Endometrial microvascular endothelial cells (primary cell): ENCODE measurements around the gene COMT. TPM values are rescaled to one million over a fixed set of nuclear protein-coding genes. Genes with fewer than 3 reads are reported as not detected.

Experiments used
- in situ Hi-C: cut with HindIII; loops from 2 replicates; pipeline ENCODE4 v1.10.0; 2017; ENCODE audit warnings: low sequenced_read_pairs, low pct_unique_long_range_greater_than_20kb; ENCODE audit errors: inconsistent ontology term
- total RNA-seq: library from RNA; depleted of rRNA; stranded (reverse); fragments of >200 nt; gene quantifications from one replicate; pipeline ENCODE4 v1.2.3, GENCODE V29; 2015; ENCODE audit errors: inconsistent ontology term

Gene COMT
- total RNA-seq, 1 donor from 2014 or later, result 332 TPM

- in situ Hi-C loops, result no loop called here
These were observed 69.8 kb downstream of the COMT start for GRCh38 chr22:20011123-20011992.

GRCh38 chr22:20011993-20012740 lies 70.6 kb downstream of the COMT start:
- in situ Hi-C loops, result no loop called here

- in situ Hi-C loops, result no loop called here
These were observed 71.3 kb downstream of the COMT start for GRCh38 chr22:20012741-20013331.

- in situ Hi-C loops, result no loop called here
These were observed 71.9 kb downstream of the COMT start for GRCh38 chr22:20013382-20013871.

- in situ Hi-C loops, result no loop called here
These were observed 73.1 kb downstream of the COMT start for GRCh38 chr22:20014526-20015186.

DNA sequence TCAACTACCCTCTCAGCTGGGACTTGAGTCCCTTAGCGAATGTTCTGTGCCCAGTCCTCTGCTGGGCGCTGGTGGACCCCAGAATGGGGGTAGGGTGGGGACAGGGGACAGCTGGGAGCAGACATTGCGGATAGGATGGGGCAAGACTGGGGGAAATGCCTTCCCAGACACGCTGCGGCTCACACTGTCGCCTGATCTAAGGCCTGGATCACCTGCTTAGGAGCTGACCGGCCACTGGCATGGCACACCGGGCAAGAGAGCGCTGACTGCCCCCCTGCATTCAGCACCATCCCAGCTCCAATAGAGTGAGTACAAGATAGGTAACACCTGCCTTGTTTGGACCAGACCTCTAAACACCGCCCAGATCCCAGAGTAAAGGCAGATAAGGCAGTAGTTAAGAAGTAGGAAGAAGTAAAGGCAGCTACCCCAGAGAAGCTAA lies 73.6 kb downstream of the COMT start:
- in situ Hi-C loops, result no loop called here

- in situ Hi-C loops, result no loop called here
These were observed 74.6 kb downstream of the COMT start for GRCh38 chr22:20015971-20016733.

GRCh38 chr22:20016734-20017621 lies 75.4 kb downstream of the COMT start, which contains the start of gene ARVCF:
TSS of gene ARVCF (minus strand) at chr22:20016823. CDS start at chr22:19990794, 26,029 bp downstream.
- in situ Hi-C loops, result no loop called here

DNA sequence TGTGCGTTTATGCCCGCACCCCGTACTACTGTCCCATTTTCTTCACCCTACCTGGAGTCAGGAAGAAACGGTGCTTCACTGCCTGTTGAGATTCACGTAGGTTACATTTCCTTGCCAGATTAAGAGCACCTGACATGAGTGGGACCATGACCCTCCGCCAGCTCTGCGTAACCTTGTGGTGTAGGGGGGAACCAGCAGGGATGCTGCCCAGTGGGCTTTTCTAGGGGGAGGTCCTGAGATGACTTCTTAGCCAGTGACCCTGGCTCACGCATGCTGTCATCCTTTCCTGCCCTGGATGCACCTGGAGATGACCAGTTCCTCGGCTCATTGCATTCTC lies 76.0 kb downstream of the COMT start:
- in situ Hi-C loops, result no loop called here

DNA sequence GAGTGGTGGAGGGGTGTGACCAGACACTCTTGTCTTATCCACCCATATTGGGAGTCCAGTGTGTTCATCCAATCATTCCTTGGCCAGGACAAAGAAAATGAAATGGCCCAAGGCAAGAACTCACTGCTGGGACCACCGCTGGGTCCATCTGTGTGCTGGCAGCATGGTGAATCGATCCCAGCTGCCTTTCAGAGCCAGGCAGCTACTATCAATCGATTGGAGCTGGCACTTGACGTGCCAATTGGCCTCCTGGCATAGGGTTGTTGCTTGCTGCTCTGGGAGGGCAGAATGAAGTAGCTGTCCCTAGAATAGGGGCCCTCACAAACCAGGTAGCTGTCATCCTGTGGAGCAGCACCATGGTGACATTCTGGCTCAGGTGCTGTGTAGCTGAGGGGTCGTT lies 76.4 kb downstream of the COMT start:
- in situ Hi-C loops, result no loop called here

Other genes starting within 250 kb of the COMT start
- gene SEPTIN5, start 227.3 kb upstream of the COMT start, total RNA-seq, result 0.46 TPM
- not detected for gene GP1BB, start 218.2 kb upstream of the COMT start, total RNA-seq
- gene TBX1, start 181.0 kb upstream of the COMT start, total RNA-seq, result not detected
- gene GNB1L, start 86.9 kb upstream of the COMT start, total RNA-seq, result 19.7 TPM
- gene RTL10, start 86.9 kb upstream of the COMT start, total RNA-seq, result 36.2 TPM
- 61.6 TPM for gene TXNRD2, start within 50 bp of the COMT start, total RNA-seq
- 60.4 TPM for gene ARVCF, start 75.1 kb downstream of the COMT start, total RNA-seq
- gene TANGO2, start 79.3 kb downstream of the COMT start, total RNA-seq, result 48.9 TPM
- gene DGCR8, start 138.5 kb downstream of the COMT start, total RNA-seq, result 28.9 TPM
- 436 TPM for gene RANBP1, start 174.3 kb downstream of the COMT start, total RNA-seq
- gene TRMT2A, start 175.5 kb downstream of the COMT start, total RNA-seq, result 74.0 TPM
- gene ZDHHC8, start 190.0 kb downstream of the COMT start, total RNA-seq, result 35.2 TPM
- 2.6 TPM for gene CCDC188, start 209.3 kb downstream of the COMT start, total RNA-seq